ENCODE measurements around the gene ASXL1. TPM values are rescaled to one million over a fixed set of nuclear protein-coding genes. Genes with fewer than 3 reads are reported as not detected.
A peak's percentile ranks its signal among the peaks of the same experiment; 100 is the strongest.

The ASXL1 gene
- total and polyA plus RNA-seq, 9 of the 15 experiments (the other 6 are each of a cell fraction or from before 2014, with no cell fraction given), result 6.5 to 65.3 (median 32.3) TPM

DNA sequence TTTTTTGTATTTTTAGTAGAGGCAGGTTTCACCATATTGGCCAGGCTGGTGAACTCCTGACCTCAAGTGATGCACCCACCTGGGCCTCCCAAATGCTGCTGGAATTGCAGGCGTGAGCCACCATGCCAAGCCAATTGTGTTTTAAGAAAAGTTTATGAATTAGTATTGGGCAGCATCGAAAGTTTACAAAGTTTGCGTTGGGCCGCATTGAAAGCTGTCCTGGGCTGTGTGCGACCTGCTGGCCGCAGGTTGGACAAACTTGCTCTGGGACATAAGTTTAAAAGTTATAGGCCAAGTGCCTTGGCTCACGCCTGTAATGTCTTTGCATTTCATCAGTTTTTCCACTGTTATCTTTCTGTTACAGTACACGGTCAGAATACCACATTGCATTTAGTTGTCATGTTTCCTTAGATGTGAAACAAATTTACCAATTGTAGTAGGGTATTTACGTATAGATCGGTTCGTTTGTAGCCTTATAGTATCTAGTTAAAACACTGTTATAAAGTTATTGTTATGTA, 39.5 kb downstream of the ASXL1 start (continued):
- TF ChIP-seq HSF4 (CRISPR knock-in tag; IDR thresholded peaks at IDR 0.05; ENCODE audit: borderline replicate concordance) (0 out of 2 replicates have a peak, but pooled peaks have one; percentile 44), ASH1L (IDR thresholded peaks at IDR 0.05; ENCODE audit: borderline replicate concordance, low read depth, partially characterized antibody) (no peak), EHMT2 (IDR thresholded peaks at IDR 0.05) (no peak), LEF1 (IDR thresholded peaks at IDR 0.05) (peak; percentile 95), BRD4 (IDR thresholded peaks at IDR 0.05) (no peak), TFAM (CRISPR knock-in tag; conservative IDR thresholded peaks at IDR 0.05) (no peak), TRIM24 (IDR thresholded peaks at IDR 0.05) (peak; percentile 93 to 96), ZNF133 (CRISPR knock-in tag; IDR thresholded peaks at IDR 0.05) (no peak), DNMT1 (IDR thresholded peaks at IDR 0.05) (no peak), ZC3H8 (IDR thresholded peaks at IDR 0.05) (no peak), SIN3B (IDR thresholded peaks at IDR 0.05; ENCODE audit: low read depth) (no peak), SMARCC2 (IDR thresholded peaks at IDR 0.05; ENCODE audit: low read depth) (0 out of 2 replicates have a peak, but pooled peaks have one; percentile 50), SAFB2 (IDR thresholded peaks at IDR 0.05; ENCODE audit: borderline replicate concordance, low read depth, low read length, severe bottlenecking) (no peak)
- TF ChIP-seq, protein P1, sequence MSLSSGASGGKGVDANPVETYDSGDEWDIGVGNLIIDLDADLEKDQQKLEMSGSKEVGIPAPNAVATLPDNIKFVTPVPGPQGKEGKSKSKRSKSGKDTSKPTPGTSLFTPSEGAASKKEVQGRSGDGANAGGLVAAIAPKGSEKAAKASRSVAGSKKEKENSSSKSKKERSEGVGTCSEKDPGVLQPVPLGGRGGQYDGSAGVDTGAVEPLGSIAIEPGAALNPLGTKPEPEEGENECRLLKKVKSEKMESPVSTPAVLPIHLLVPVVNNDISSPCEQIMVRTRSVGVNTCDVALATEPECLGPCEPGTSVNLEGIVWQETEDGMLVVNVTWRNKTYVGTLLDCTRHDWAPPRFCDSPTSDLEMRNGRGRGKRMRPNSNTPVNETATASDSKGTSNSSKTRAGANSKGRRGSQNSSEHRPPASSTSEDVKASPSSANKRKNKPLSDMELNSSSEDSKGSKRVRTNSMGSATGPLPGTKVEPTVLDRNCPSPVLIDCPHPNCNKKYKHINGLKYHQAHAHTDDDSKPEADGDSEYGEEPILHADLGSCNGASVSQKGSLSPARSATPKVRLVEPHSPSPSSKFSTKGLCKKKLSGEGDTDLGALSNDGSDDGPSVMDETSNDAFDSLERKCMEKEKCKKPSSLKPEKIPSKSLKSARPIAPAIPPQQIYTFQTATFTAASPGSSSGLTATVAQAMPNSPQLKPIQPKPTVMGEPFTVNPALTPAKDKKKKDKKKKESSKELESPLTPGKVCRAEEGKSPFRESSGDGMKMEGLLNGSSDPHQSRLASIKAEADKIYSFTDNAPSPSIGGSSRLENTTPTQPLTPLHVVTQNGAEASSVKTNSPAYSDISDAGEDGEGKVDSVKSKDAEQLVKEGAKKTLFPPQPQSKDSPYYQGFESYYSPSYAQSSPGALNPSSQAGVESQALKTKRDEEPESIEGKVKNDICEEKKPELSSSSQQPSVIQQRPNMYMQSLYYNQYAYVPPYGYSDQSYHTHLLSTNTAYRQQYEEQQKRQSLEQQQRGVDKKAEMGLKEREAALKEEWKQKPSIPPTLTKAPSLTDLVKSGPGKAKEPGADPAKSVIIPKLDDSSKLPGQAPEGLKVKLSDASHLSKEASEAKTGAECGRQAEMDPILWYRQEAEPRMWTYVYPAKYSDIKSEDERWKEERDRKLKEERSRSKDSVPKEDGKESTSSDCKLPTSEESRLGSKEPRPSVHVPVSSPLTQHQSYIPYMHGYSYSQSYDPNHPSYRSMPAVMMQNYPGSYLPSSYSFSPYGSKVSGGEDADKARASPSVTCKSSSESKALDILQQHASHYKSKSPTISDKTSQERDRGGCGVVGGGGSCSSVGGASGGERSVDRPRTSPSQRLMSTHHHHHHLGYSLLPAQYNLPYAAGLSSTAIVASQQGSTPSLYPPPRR (CRISPR knock-in tag; IDR thresholded peaks at IDR 0.05; ENCODE audit: borderline replicate concordance), result no peak
- TF ChIP-seq, protein P2, sequence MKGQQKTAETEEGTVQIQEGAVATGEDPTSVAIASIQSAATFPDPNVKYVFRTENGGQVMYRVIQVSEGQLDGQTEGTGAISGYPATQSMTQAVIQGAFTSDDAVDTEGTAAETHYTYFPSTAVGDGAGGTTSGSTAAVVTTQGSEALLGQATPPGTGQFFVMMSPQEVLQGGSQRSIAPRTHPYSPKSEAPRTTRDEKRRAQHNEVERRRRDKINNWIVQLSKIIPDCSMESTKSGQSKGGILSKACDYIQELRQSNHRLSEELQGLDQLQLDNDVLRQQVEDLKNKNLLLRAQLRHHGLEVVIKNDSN (CRISPR knock-in tag; IDR thresholded peaks at IDR 0.05), result no peak
- TF ChIP-seq, protein P3, sequence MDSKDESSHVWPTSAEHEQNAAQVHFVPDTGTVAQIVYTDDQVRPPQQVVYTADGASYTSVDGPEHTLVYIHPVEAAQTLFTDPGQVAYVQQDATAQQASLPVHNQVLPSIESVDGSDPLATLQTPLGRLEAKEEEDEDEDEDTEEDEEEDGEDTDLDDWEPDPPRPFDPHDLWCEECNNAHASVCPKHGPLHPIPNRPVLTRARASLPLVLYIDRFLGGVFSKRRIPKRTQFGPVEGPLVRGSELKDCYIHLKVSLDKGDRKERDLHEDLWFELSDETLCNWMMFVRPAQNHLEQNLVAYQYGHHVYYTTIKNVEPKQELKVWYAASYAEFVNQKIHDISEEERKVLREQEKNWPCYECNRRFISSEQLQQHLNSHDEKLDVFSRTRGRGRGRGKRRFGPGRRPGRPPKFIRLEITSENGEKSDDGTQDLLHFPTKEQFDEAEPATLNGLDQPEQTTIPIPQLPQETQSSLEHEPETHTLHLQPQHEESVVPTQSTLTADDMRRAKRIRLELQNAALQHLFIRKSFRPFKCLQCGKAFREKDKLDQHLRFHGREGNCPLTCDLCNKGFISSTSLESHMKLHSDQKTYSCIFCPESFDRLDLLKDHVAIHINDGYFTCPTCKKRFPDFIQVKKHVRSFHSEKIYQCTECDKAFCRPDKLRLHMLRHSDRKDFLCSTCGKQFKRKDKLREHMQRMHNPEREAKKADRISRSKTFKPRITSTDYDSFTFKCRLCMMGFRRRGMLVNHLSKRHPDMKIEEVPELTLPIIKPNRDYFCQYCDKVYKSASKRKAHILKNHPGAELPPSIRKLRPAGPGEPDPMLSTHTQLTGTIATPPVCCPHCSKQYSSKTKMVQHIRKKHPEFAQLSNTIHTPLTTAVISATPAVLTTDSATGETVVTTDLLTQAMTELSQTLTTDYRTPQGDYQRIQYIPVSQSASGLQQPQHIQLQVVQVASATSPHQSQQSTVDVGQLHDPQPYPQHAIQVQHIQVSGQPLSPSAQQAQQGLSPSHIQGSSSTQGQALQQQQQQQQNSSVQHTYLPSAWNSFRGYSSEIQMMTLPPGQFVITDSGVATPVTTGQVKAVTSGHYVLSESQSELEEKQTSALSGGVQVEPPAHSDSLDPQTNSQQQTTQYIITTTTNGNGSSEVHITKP (IDR thresholded peaks at IDR 0.05; ENCODE audit: partially characterized antibody), result no peak
- TF ChIP-seq, protein P4, sequence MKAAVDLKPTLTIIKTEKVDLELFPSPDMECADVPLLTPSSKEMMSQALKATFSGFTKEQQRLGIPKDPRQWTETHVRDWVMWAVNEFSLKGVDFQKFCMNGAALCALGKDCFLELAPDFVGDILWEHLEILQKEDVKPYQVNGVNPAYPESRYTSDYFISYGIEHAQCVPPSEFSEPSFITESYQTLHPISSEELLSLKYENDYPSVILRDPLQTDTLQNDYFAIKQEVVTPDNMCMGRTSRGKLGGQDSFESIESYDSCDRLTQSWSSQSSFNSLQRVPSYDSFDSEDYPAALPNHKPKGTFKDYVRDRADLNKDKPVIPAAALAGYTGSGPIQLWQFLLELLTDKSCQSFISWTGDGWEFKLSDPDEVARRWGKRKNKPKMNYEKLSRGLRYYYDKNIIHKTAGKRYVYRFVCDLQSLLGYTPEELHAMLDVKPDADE (conservative IDR thresholded peaks at IDR 0.05; ENCODE audit: control insufficient read depth, low read depth, low read length), result no peak
- TF ChIP-seq, protein P5, sequence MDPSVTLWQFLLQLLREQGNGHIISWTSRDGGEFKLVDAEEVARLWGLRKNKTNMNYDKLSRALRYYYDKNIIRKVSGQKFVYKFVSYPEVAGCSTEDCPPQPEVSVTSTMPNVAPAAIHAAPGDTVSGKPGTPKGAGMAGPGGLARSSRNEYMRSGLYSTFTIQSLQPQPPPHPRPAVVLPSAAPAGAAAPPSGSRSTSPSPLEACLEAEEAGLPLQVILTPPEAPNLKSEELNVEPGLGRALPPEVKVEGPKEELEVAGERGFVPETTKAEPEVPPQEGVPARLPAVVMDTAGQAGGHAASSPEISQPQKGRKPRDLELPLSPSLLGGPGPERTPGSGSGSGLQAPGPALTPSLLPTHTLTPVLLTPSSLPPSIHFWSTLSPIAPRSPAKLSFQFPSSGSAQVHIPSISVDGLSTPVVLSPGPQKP (CRISPR knock-in tag; IDR thresholded peaks at IDR 0.05), result no peak
